Mesenchymal stem cell (in vitro differentiated cells and primary cell): ENCODE measurements around the gene CHRM5.

Experiments
- DNase-seq: peaks from one replicate; pipeline ENCODE4 v3.0.0-alpha.2; 2013
- H2AFZ ChIP-seq: one replicate; pipeline ENCODE4 v1.6.1; 2013; ENCODE audit warnings: low read depth, mild to moderate bottlenecking, control low read depth, inconsistent platforms, low read length, moderate library complexity
- H2AK5ac ChIP-seq: 2 replicates; pipeline ENCODE4 v1.6.1; 2013; ENCODE audit warnings: low read length, moderate library complexity, mild to moderate bottlenecking, inconsistent platforms; ENCODE audit not compliant: severe bottlenecking
- H2BK120ac ChIP-seq: one replicate; pipeline ENCODE4 v1.6.1; 2013; ENCODE audit warnings: low read depth, mild to moderate bottlenecking, inconsistent platforms, low read length, moderate library complexity
- H2BK12ac ChIP-seq, 2 experiments: one replicate each; pipeline ENCODE4 v1.6.1; 2013; ENCODE audit warnings: inconsistent platforms in 2 of 2, low read length in 2 of 2, mild to moderate bottlenecking in 2 of 2, moderate library complexity in 2 of 2, control low read depth in 1 of 2
- H2BK15ac ChIP-seq: one replicate; pipeline ENCODE4 v1.6.1; 2013; ENCODE audit warnings: mild to moderate bottlenecking, low read depth, inconsistent platforms; ENCODE audit not compliant: poor library complexity, severe bottlenecking
- H2BK5ac ChIP-seq: 2 replicates; pipeline ENCODE4 v1.6.1; 2013; ENCODE audit warnings: low read depth, mild to moderate bottlenecking, low read length, control low read depth, inconsistent platforms; ENCODE audit not compliant: poor library complexity, severe bottlenecking
- H3K14ac ChIP-seq, 2 experiments: one replicate each; pipeline ENCODE4 v1.6.1; 2013; ENCODE audit warnings: inconsistent platforms in 2 of 2, low read length in 2 of 2, control low read depth in 1 of 2, mild to moderate bottlenecking in 1 of 2, moderate library complexity in 1 of 2
- H3K18ac ChIP-seq, 2 experiments: one replicate each; pipeline ENCODE4 v1.6.1; 2013; ENCODE audit warnings: inconsistent platforms in 2 of 2, low read length in 2 of 2, control low read depth in 1 of 2, low read depth in 1 of 2, mild to moderate bottlenecking in 1 of 2
- H3K23ac ChIP-seq, 2 experiments: one replicate each; pipeline ENCODE4 v1.6.1; 2013; ENCODE audit warnings: inconsistent platforms in 2 of 2, low read length in 2 of 2, mild to moderate bottlenecking in 2 of 2, moderate library complexity in 2 of 2, control low read depth in 1 of 2
- H3K27ac ChIP-seq: 2 replicates; pipeline ENCODE4 v1.5.1; 2013; ENCODE audit warnings: mild to moderate bottlenecking, moderate library complexity, low read length, control low read depth, inconsistent platforms; ENCODE audit not compliant: poor library complexity, severe bottlenecking
- H3K27me3 ChIP-seq, 2 experiments: 2 replicates each; pipeline versions ENCODE4 v1.6.1 to v1.7.0; 2013; ENCODE audit warnings: low read length in 2 of 2, mild to moderate bottlenecking in 2 of 2, moderate library complexity in 2 of 2, control low read depth in 1 of 2, inconsistent platforms in 1 of 2; ENCODE audit not compliant: control insufficient read depth in 1 of 2, insufficient read depth in 1 of 2
- H3K36me3 ChIP-seq, 2 experiments: 2 replicates each; pipeline versions ENCODE4 v1.6.1 to v1.7.0; 2013; ENCODE audit warnings: low read length in 2 of 2, control low read depth in 1 of 2, inconsistent platforms in 1 of 2, low read depth in 1 of 2, mild to moderate bottlenecking in 1 of 2; ENCODE audit not compliant: insufficient read depth in 2 of 2, control insufficient read depth in 1 of 2
- H3K4ac ChIP-seq, 2 experiments: one replicate each; pipeline ENCODE4 v1.6.1; 2013; ENCODE audit warnings: inconsistent platforms in 2 of 2, low read length in 2 of 2, mild to moderate bottlenecking in 2 of 2, moderate library complexity in 2 of 2, control low read depth in 1 of 2, low read depth in 1 of 2
- H3K4me1 ChIP-seq: 2 replicates; pipeline ENCODE4 v1.6.1; 2013; ENCODE audit warnings: low read depth, low read length, control low read depth; ENCODE audit not compliant: control insufficient read depth, insufficient read depth
- H3K4me2 ChIP-seq: 2 replicates; pipeline ENCODE4 v1.6.1; 2013; ENCODE audit warnings: low read length, mild to moderate bottlenecking, inconsistent platforms; ENCODE audit not compliant: poor library complexity, severe bottlenecking
- H3K4me3 ChIP-seq, 2 experiments: 2 replicates each; pipeline versions ENCODE4 v1.5.1 to v1.7.0; 2013; ENCODE audit warnings: low read length in 2 of 2, mild to moderate bottlenecking in 2 of 2, control low read depth in 1 of 2, low read depth in 1 of 2; ENCODE audit not compliant: insufficient read depth in 1 of 2
- H3K79me1 ChIP-seq: replicated peaks from 2 replicates; pipeline ENCODE4 v1.6.1; 2013; ENCODE audit warnings: mild to moderate bottlenecking, control low read depth, low read length, inconsistent platforms; ENCODE audit not compliant: poor library complexity, severe bottlenecking
- H3K9ac ChIP-seq: 2 replicates; pipeline ENCODE4 v1.7.0; 2013; ENCODE audit warnings: mild to moderate bottlenecking, low read length, moderate library complexity
- H3K9me3 ChIP-seq: 2 replicates; pipeline ENCODE4 v1.7.0; 2013; ENCODE audit warnings: mild to moderate bottlenecking, low read length; ENCODE audit not compliant: control insufficient read depth
- H4K8ac ChIP-seq: one replicate; pipeline ENCODE4 v1.6.1; 2013; ENCODE audit warnings: inconsistent platforms, mild to moderate bottlenecking, low read length, moderate library complexity
- H4K91ac ChIP-seq: one replicate; pipeline ENCODE4 v1.6.1; 2013; ENCODE audit warnings: mild to moderate bottlenecking, low read length, inconsistent platforms
- WGBS: methylation state at CpG from one replicate; pipeline ENCODE4 v1.1.7; 2013; ENCODE audit warnings: mixed read lengths; 5-methylcytosine and 5-hydroxymethylcytosine counted together

Gene CHRM5

DNA sequence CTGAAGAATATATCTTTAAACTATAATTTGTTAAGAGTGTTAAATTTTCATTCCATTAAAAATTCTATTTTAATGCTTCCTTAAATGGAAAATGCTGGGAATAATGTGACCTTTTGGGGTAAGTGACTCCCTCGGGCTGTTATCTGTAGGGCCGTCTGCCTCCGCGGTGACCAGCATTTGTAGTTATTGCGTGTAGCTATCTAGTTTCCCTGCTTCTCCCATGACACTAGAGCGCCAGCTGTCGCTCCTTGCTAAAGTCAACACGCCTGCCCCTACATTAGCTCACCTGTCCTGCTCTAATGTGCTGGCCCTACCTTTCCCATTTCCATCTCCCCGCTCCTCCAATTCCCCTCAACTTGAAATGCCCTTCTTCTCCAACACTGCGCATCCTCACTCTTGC is 12.4 kb upstream of the CHRM5 start:
- H3K18ac ChIP-seq: no peak overlapping the region
- no peak overlapping the region for H3K9ac ChIP-seq
- H3K4me2 ChIP-seq: no peak overlapping the region
- no peak overlapping the region for H2AK5ac ChIP-seq
- H2BK5ac ChIP-seq: no peak overlapping the region
- H3K4me1 ChIP-seq: peaks cover 2% of the 10 kb centered on the region
- no peak overlapping the region for H3K4ac ChIP-seq
- H3K4me3 ChIP-seq: no peak overlapping the region
- no peak overlapping the region for H3K23ac ChIP-seq
- H2BK120ac ChIP-seq: no peak overlapping the region
- H3K27ac ChIP-seq: no peak overlapping the region
- H3K14ac ChIP-seq: no peak overlapping the region
- no peaks in the 10 kb centered on the region for H3K36me3 ChIP-seq
- 85% methylated on average over 9 of the region's 10 CpGs for WGBS
- H3K27me3 ChIP-seq: no peaks in the 10 kb centered on the region
- H4K91ac ChIP-seq: no peak overlapping the region
- H2BK15ac ChIP-seq: no peak overlapping the region
- H4K8ac ChIP-seq: no peak overlapping the region
- H3K79me1 ChIP-seq: peaks cover 14% of the 10 kb centered on the region
- no peak overlapping the region for H2AFZ ChIP-seq
- no peaks in the 10 kb centered on the region for H3K9me3 ChIP-seq
- H2BK12ac ChIP-seq: no peak overlapping the region
- no peak for DNase-seq

DNA sequence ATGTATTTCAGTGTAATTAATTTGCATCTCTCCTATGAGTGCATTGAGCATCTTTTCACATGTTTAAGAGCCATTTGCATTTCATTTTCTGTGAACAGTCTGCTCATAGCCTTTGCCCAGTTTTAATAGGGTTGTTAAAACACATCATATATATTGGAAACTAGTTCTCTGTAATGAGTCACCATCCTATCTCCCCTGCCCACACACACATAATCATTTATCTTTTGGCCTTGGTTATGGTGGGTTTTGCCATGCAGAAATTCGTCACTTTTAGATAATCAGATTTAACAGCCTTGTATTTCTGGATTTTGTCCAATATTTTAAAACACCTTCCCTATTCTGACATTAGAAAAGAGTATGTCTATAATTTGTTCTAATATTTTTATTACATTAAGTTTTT is 11.9 kb upstream of the CHRM5 start:
- Histone ChIP-seq H3K79me1 (peaks cover 14% of the 10 kb centered on the region), H2BK5ac (no peak overlapping the region)
- no CpG with 5 or more reads among the region's 1 CpG for WGBS

DNA sequence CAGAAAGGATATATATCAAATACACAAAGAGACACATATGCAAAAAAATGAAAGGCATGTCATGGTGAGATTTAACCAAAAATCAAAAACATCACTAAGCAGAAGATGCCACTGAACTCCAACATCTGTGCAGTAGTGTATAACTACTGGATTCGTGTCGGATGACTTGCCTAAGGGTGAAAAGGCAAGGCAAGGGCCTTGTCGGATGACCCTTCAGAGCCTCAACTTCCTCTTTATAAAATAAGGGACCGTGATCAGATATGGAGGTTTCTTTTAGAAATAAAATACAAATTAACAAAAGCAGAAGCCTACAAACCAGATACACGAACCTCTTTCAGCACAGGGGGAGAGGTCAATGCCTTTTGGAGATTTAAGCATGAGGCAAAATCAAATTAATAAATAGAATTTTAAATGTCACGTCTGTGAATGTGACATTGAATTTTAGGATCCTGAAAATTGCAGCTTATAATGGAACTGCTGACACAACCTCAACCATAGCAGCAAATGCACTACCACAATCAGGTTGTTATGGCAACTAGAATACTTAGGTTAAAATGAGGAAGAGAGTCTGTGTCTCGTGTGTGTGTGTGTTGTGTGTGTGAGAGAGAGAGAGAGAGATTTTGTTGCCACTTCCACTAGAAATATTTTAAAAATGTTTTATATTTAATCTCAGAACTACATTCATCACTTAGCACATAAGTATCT is 8.3 kb upstream of the CHRM5 start:
- H3K27ac ChIP-seq: no peak overlapping the region
- 94% methylated on average over 3 of the region's 7 CpGs for WGBS
- H3K27me3 ChIP-seq: no peaks in the 10 kb centered on the region

More for the DNA sequence above, 11.9 kb upstream of the CHRM5 start:
- H3K27me3 ChIP-seq: no peaks in the 10 kb centered on the region
- H2AK5ac ChIP-seq: no peak overlapping the region
- H3K14ac ChIP-seq: no peak overlapping the region
- H3K4ac ChIP-seq: no peak overlapping the region
- H4K91ac ChIP-seq: no peak overlapping the region
- H3K36me3 ChIP-seq: no peaks in the 10 kb centered on the region
- H3K27ac ChIP-seq: no peak overlapping the region
- no peak for DNase-seq
- H4K8ac ChIP-seq: no peak overlapping the region
- peaks cover 2% of the 10 kb centered on the region for H3K4me1 ChIP-seq
- H3K9me3 ChIP-seq: no peaks in the 10 kb centered on the region
- H3K4me3 ChIP-seq: no peak overlapping the region
- no peak overlapping the region for H2BK15ac ChIP-seq
- no peak overlapping the region for H3K9ac ChIP-seq
- H3K4me2 ChIP-seq: no peak overlapping the region
- no peak overlapping the region for H3K18ac ChIP-seq
- no peak overlapping the region for H2BK12ac ChIP-seq
- H2AFZ ChIP-seq: no peak overlapping the region
- H3K23ac ChIP-seq: no peak overlapping the region
- no peak overlapping the region for H2BK120ac ChIP-seq

GRCh38 chr15:33960549-33960935 is 7.8 kb upstream of the CHRM5 start:
- Histone ChIP-seq H3K27ac (no peak overlapping the region), H3K14ac (no peak overlapping the region), H3K4me2 (no peak overlapping the region), H4K8ac (no peak overlapping the region), H3K4me3 (no peak overlapping the region), H2BK12ac (no peak overlapping the region), H3K23ac (no peak overlapping the region), H2BK5ac (no peak overlapping the region), H3K4ac (no peak overlapping the region), H3K18ac (no peak overlapping the region), H3K4me1 (peaks cover 2% of the 10 kb centered on the region), H2AK5ac (no peak overlapping the region), H3K9me3 (no peaks in the 10 kb centered on the region), H3K36me3 (no peaks in the 10 kb centered on the region), H3K79me1 (peaks cover 18% of the 10 kb centered on the region), H3K9ac (no peak overlapping the region), H4K91ac (no peak overlapping the region), H2BK15ac (no peak overlapping the region), H3K27me3 (no peaks in the 10 kb centered on the region), H2BK120ac (no peak overlapping the region), H2AFZ (no peak overlapping the region)
- no peak for DNase-seq
- WGBS: 98% methylated on average over 3 of the region's 3 CpGs

More for the DNA sequence above, 8.3 kb upstream of the CHRM5 start:
- Histone ChIP-seq H2BK120ac (no peak overlapping the region), H3K4me3 (no peak overlapping the region), H3K4me1 (peaks cover 2% of the 10 kb centered on the region), H4K91ac (no peak overlapping the region), H4K8ac (no peak overlapping the region), H2AK5ac (no peak overlapping the region), H3K23ac (no peak overlapping the region), H2BK5ac (no peak overlapping the region), H2AFZ (no peak overlapping the region), H3K18ac (no peak overlapping the region), H3K14ac (no peak overlapping the region), H3K4ac (no peak overlapping the region), H3K4me2 (no peak overlapping the region), H3K79me1 (peaks cover 18% of the 10 kb centered on the region), H3K9me3 (no peaks in the 10 kb centered on the region), H2BK12ac (no peak overlapping the region), H3K9ac (no peak overlapping the region), H2BK15ac (no peak overlapping the region), H3K36me3 (no peaks in the 10 kb centered on the region)
- DNase-seq: no peak
